ENCODE measurements around the gene ATP8B1. TPM values are rescaled to one million over a fixed set of nuclear protein-coding genes. Genes with fewer than 3 reads are reported as not detected.
"Not testable (repeated sequence)": the region's sequence is repeated elsewhere in the genome, so short reads cannot be mapped to it uniquely, and the experiment has no call there.

Gene ATP8B1
- total and polyA plus RNA-seq, 8 donors = 14.4 to 189 (median 53.3) TPM

- WGBS, 5 donors = 44 to 64% (median 60%) methylated on average over 6 of the region's 6 CpGs
- Histone ChIP-seq H3K27me3 (no peaks in the 10 kb centered on the region), H3K4me3 (no peak overlapping the region), H3K27ac (peak overlapping the region; percentile 56 to 78 (median 67)), H3K36me3 (peaks cover 0 to 36% (median 31%) of the 10 kb centered on the region in 4 donors), H3K4me1 (peaks cover 12 to 35% (median 22%) of the 10 kb centered on the region in 4 donors), H3K9me3 (peaks cover 0 to 8% (median 0%) of the 10 kb centered on the region in 4 donors)
- intact Hi-C loops (cut with DNase I; ENCODE audit: low total_unique reads) = no loop called here
- DNase-seq = no peak
- TF ChIP-seq POLR2A (IDR thresholded peaks at IDR 0.05) = no peak
- no peak for TF ChIP-seq EP300 (IDR thresholded peaks at IDR 0.05)
- no peak for TF ChIP-seq POLR2AphosphoS5 (IDR thresholded peaks at IDR 0.05)
- TF ChIP-seq CTCF (IDR thresholded peaks at IDR 0.05) = no peak
Measured at GRCh38 chr18:57727952-57728807, 74.9 kb downstream of the ATP8B1 start.

- DNase-seq; H3K36me3 ChIP-seq; H3K27me3 ChIP-seq; H3K9me3 ChIP-seq; H3K4me3 ChIP-seq; intact Hi-C loops (cut with DNase I; ENCODE audit: low total_unique reads); H3K27ac ChIP-seq: not testable (repeated sequence)
- H3K4me1 ChIP-seq = peaks cover 0 to 17% (median 0%) of the 10 kb centered on the region in 4 donors
- 80 to 98% (median 85%) methylated on average over 25 to 31 of the region's 31 CpGs for WGBS, 5 donors
Measured at GRCh38 chr18:57719211-57719935, 83.7 kb downstream of the ATP8B1 start.

GRCh38 chr18:57716549-57716948, 86.6 kb downstream of the ATP8B1 start:
- intact Hi-C loops (cut with DNase I; ENCODE audit: low total_unique reads) = no loop called here
- Histone ChIP-seq H3K4me1 (peaks cover 14 to 40% (median 22%) of the 10 kb centered on the region in 4 donors), H3K27ac (no peak overlapping the region), H3K27me3 (no peaks in the 10 kb centered on the region), H3K4me3 (no peak overlapping the region), H3K9me3 (no peaks in the 10 kb centered on the region), H3K36me3 (peaks cover 0 to 10% (median 0%) of the 10 kb centered on the region in 4 donors)
- no peak for DNase-seq
- TF ChIP-seq POLR2AphosphoS5 (IDR thresholded peaks at IDR 0.05) (no peak), EP300 (IDR thresholded peaks at IDR 0.05) (no peak), CTCF (IDR thresholded peaks at IDR 0.05) (no peak), POLR2A (IDR thresholded peaks at IDR 0.05) (no peak)
- WGBS, 5 donors = 65 to 81% (median 70%) methylated on average over 3 of the region's 3 CpGs

- Histone ChIP-seq H3K36me3 (peaks cover 0 to 10% (median 0%) of the 10 kb centered on the region in 4 donors), H3K27ac (peak overlapping the region in 1 of 5 donors; percentile 44), H3K4me1 (peaks cover 17 to 49% (median 28%) of the 10 kb centered on the region in 4 donors), H3K4me3 (no peak overlapping the region), H3K9me3 (no peaks in the 10 kb centered on the region), H3K27me3 (no peaks in the 10 kb centered on the region)
- no peak for DNase-seq
- WGBS, 5 donors = 16 to 40% (median 30%) methylated on average over 1 of the region's 1 CpG
- intact Hi-C loops (cut with DNase I; ENCODE audit: low total_unique reads) = no loop called here
- TF ChIP-seq POLR2A (IDR thresholded peaks at IDR 0.05) (no peak), POLR2AphosphoS5 (IDR thresholded peaks at IDR 0.05) (no peak), CTCF (IDR thresholded peaks at IDR 0.05) (no peak), EP300 (IDR thresholded peaks at IDR 0.05) (no peak)
Measured at GRCh38 chr18:57715671-57716070, 87.4 kb downstream of the ATP8B1 start.

Measured in stomach (tissue), 9 donors.